HEK293T (cell line): ENCODE results near the gene IP6K3.

ENCODE experiments used
- ELF4 ChIP-seq: fragments of 450-650 bp; IDR thresholded peaks from 2 replicates; pipeline ENCODE4 v1.6.1; 2017; ENCODE audit warnings: antibody characterized with exemption
- FOXM1 ChIP-seq: fragments of 450-650 bp; IDR thresholded peaks from 2 replicates; pipeline ENCODE4 v1.6.1; 2017; ENCODE audit warnings: mild to moderate bottlenecking, borderline replicate concordance
- PKNOX1 ChIP-seq: fragments of 450-650 bp; IDR thresholded peaks from 2 replicates; pipeline ENCODE4 v1.6.1; 2016
- SUZ12 ChIP-seq: fragments of 450-650 bp; IDR thresholded peaks from 2 replicates; pipeline ENCODE4 v1.6.1; 2016; ENCODE audit warnings: mild to moderate bottlenecking
- TARDBP ChIP-seq: fragments of 450-650 bp; IDR thresholded peaks from 2 replicates; pipeline ENCODE4 v1.6.1; 2016

DNA sequence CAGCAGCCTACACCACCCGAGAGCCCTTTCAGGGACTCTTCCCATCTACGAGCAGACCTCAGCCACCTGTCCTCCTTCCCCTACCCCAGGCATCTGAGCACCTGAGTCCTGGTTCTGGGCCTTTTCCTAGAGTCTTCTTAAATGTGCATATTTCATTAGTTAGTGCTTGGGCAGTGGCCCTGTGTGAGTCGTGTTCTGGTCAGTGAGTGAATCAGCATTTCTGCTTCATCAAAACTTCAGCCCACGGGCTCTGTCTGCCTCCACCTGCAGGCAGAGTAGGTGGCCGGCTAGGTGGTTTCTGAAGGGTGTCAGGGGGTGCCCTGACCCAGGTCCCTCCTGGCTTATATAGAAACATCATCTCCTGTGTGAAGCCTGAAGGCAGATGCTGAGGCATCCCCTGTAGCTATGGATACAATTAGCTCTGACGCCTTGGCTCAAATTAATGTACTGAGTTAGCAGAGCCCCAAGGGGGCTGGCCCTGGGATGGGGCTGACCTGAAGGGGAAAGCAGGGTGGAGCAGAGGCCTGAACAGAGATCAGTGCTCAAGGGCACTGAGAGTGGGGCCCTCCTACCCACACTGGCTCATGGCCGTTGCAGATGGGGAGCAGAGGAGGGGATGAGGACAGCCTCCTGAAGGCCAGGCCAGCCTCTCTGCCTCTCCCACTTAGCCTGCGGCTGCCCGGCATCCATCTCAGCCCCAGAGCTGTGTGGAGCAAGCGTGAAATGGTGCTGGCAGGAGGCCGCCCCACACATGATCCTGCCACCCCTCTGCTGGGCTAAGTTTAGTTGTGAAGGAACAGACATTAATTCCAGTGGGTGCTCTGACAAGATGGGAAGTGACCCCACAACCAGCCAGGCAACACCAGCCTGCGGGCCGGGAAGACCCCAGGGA lies 13.6 kb downstream of the IP6K3 start:
- no peak for TF ChIP-seq TARDBP
- no peak for TF ChIP-seq SUZ12
- TF ChIP-seq PKNOX1, result no peak
- TF ChIP-seq ELF4, result no peak
- TF ChIP-seq FOXM1, result no peak
